ENCODE data around the gene ANKRD49.

Gene ANKRD49

DNA sequence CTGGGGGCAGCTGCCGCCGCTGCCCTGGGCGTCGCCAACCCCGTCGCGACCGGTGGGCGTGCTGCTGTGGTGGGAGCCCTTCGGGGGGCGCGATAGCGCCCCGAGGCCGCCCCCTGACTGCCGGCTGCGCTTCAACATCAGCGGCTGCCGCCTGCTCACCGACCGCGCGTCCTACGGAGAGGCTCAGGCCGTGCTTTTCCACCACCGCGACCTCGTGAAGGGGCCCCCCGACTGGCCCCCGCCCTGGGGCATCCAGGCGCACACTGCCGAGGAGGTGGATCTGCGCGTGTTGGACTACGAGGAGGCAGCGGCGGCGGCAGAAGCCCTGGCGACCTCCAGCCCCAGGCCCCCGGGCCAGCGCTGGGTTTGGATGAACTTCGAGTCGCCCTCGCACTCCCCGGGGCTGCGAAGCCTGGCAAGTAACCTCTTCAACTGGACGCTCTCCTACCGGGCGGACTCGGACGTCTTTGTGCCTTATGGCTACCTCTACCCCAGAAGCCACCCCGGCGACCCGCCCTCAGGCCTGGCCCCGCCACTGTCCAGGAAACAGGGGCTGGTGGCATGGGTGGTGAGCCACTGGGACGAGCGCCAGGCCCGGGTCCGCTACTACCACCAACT is 51.0 kb downstream of the ANKRD49 start:
- no peak for FAIRE-seq

DNA sequence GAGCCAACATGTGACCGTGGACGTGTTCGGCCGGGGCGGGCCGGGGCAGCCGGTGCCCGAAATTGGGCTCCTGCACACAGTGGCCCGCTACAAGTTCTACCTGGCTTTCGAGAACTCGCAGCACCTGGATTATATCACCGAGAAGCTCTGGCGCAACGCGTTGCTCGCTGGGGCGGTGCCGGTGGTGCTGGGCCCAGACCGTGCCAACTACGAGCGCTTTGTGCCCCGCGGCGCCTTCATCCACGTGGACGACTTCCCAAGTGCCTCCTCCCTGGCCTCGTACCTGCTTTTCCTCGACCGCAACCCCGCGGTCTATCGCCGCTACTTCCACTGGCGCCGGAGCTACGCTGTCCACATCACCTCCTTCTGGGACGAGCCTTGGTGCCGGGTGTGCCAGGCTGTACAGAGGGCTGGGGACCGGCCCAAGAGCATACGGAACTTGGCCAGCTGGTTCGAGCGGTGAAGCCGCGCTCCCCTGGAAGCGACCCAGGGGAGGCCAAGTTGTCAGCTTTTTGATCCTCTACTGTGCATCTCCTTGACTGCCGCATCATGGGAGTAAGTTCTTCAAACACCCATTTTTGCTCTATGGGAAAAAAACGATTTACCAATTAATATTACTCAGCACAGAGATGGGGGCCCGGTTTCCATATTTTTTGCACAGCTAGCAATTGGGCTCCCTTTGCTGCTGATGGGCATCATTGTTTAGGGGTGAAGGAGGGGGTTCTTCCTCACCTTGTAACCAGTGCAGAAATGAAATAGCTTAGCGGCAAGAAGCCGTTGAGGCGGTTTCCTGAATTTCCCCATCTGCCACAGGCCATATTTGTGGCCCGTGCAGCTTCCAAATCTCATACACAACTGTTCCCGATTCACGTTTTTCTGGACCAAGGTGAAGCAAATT is 51.7 kb downstream of the ANKRD49 start:
- FAIRE-seq, result no peak

DNA sequence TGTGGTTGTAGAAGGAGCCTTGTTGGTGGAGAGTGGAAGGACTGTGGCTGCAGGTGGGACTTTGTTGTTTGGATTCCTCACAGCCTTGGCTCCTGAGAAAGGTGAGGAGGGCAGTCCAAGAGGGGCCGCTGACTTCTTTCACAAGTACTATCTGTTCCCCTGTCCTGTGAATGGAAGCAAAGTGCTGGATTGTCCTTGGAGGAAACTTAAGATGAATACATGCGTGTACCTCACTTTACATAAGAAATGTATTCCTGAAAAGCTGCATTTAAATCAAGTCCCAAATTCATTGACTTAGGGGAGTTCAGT is 52.3 kb downstream of the ANKRD49 start:
- FAIRE-seq, result no peak

DNA sequence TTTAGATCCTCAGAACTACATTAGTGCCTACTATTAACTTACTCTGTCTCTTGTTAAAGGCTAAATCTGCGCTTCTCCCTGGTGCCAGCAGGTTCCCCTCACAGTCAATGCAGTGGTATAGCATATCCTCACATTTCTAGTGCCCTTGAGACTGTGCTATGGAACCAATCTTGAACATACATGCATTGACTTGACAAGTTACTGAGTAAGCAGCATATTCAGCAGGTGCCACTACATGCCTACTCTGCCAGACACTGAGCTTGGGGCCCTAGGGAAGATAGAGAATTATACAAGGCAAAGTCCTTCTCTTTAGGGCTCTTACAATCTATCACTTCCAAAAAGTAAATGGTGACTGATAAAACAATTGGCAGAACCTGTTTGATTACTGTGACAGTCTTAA is 53.1 kb downstream of the ANKRD49 start:
- FAIRE-seq, result no peak

DNA sequence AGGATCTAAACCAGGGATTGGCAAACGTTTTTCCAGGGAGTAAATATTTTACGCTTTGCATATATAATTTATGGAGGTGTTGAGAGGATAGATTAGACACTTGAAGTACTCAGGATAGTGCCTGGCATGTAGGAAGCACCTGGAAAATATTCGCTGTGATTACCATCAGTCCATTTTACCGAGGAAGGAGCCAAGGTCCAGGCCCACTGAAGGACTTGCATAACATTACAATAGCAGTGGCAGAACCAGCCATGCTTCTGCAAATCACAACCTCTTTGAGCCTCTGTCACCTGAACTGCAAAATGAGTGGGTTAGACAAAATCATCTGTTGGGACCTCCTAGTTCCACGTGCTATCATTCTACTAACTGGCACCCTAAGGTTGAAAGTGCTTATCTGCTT is 55.4 kb downstream of the ANKRD49 start:
- no peak for FAIRE-seq
